ENCODE data around the gene ZNF362.

The ZNF362 gene

DNA sequence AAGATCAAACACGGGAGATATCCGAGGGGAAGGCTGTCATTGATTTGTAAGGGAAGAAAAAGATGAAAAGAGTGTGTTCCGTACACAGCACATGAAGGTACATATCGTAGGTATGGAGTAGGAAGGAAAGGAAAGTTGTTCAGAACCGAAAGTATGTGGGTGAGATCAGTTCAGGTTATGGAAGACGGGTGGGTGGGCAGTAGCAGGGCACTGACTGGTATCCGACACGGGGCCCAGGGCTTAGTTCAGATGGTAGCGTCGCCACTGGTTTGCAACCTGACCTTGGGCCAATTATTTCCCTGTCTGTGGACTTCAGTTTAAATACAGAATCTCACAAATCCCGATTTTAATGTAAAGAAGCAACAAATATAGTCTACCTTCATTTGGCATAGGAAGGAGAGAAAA is 92.4 kb downstream of the ZNF362 start:
- DNase-seq: no peak

DNA sequence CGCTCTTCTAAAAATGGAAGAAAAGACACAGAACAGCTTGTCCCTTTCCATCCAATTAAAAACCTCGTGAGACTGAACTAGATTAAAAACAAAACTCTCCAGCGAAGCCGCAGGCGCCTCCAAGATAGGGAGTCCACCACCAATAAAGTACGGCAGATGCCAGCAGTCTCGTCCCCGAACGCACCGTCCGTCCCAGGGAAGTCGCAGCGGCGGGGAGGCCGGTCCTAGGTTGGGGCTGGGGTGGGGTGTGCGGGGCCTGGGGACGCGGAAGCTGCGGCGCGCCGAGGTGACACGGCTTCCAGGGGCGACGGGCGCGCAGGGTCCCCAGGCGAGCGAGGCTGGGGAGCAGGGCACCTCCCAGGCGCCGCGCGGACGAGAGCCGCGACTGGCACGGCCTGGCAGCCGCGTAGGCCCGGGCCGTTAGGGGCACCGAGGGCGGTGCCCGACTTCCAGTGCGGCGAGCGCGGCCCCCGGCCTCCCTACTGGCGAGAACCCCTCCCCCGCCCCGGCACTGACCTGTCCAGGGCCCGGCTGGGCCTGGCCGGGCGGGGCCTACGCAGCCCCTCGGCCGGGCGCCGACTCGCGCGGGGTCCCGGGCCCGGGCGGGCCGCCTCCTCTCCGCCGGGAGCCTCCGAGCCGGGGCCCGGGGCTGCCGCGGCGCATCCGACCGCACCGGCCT is 92.9 kb downstream of the ZNF362 start:
- DNase-seq: peak; percentile 73

GRCh38 chr1:33349778-33350610 is 93.7 kb downstream of the ZNF362 start:
- DNase-seq: peak; percentile 76
